Measurements from ENCODE around the gene MIPEP.

The MIPEP gene

DNA sequence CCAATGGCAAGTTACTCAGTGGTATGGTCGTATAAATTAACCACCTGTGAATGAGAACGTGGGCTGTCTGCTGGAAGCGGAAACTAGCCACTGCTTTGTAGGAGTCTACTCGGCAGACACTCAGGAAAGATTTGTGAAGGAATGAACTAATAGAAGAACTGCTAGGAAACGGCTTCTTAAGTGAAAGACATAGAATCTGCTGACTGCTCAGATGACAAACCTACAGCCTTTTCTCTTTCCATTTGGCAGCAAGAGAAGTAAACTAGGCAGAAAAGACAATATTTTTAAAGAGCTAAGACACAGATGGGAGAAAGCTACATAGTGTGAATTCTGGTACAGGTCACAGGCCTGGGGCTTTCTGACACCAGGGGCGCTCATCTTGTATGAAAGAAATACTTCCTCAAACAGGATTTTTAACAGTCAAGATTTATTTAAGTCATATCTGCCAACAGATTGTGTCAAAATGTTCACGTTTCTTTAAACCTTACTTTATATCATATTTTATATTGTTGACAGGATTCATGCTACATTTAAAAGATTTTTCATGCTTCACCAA, 78.4 kb downstream of the MIPEP start:
- no peak for DNase-seq (ENCODE audit: low read depth in 2 of 2)

DNA sequence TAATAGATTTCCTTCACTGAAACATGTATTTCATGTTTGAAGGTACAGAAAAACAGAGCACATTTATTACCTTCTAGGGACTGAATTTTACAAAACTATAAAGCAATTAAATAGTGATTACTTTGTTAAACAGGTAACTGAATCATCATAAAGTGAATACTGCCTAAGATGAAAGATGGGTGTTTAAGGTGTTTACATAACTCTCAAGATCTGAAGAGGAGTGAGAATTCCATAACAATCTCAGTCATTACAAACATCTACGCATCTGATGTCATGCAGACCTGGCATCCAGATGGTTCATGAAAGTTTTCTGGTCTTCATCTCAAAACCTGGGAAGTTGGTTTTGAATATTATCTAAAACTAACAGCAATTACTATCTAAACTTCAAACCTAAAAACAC, 80.4 kb downstream of the MIPEP start:
- DNase-seq (ENCODE audit: low read depth in 2 of 2): no peak

DNA sequence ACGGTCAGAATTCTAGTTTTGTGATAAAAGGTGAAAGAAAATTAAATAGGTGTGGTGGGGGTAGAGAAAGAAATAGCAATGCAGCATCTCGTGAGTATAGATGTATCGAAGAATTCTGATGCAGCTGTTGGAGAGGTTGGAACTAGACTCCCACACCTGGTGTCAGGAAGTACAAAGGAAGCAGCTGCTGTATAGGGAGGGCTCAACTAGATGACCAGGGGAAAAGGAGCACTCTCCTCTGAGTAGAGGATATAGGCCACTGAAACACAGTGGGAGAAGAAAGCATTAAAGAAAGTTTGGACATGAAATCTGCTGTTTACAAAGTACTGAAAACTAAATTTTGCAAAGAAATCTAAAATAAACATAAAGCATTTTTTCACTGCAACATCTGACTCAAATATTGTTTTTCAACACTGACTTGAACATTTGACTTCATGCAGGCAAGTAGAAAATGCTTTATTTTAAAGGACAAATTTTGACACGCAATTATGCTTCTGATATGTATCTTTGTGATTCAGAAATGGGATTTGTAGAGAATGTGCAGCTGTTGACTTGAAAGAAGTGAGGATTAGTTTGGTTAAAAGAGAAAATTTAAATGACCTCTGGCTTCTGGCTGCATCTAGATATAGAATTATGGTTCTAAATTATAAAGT, 82.2 kb downstream of the MIPEP start:
- DNase-seq (ENCODE audit: low read depth in 2 of 2): no peak

DNA sequence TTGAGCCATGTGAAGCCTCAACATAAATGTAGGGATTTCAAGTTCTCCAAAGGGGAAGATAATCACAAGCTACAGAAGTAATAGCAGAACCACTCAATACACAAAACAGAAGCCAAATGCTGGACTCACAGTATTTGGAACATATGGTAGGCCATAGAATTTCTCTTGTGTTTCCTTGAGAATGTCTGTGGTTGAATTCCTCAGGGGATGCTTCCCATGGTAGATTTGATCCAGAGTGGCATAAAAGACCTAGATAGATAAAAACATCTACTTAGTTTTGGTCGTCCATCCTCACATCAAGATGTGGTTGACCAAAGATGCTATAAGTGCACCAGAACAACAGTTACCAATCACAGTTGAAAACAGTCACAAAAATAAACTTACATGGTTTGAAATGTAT, 83.4 kb downstream of the MIPEP start:
- no peak for DNase-seq (ENCODE audit: low read depth in 2 of 2)

DNA sequence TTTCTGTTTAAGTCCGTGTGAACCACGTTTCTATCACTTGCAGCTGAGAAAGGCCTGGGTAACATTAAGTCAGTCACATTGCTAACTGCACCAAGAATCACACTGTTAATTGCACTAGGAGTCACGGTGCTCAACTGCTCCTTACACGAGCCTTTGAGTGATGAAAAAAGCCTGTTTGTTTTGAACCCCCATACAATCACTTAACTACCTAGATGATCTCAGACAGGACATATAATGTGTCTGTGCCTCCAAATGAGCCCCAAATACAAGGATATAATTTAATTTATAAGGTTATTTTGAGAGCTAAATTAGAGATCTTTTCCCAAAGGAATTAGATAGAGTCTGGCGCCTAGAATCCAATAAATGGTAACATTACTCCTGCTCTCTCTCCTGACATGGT, 84.1 kb downstream of the MIPEP start:
- no peak for DNase-seq (ENCODE audit: low read depth in 2 of 2)

DNA sequence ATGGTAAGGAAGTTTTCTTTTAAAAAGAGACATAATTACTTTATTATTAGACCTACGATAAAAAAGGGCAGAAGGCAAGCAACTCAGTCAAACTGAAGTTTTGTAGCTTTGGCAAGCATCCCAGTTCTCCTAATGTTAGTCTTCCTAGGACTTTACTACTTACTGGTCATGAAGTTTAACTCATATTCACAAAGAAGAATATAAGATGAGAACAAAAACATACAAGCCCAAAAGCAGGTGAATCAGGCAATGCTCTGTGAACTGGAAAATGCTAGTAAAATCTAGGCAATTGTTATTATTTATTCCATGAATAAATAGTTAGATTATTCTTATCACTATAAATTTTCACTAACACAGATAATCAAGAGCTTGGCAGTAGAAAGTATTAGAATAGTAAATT, 85.0 kb downstream of the MIPEP start:
- no peak for DNase-seq (ENCODE audit: low read depth in 2 of 2)

DNA sequence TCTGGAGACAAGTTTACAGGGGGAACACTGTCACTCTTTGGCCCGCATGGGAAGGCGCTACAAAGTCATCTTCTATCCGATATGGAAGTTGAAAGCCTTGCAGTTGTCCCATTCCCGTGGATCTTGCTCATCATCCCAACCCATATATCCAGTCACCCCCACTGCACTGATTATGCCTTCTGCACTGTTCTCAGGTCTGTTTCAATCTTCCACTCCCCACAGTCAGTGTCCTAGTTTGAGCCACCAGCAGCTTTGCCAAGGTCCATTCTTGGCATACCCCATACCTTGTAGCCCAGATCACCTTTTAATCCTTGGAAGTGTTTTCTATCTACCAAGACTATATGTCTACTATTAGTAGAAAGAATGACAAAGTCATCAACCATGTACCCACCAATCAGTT, 88.1 kb downstream of the MIPEP start:
- DNase-seq (ENCODE audit: low read depth in 2 of 2): no peak

DNA sequence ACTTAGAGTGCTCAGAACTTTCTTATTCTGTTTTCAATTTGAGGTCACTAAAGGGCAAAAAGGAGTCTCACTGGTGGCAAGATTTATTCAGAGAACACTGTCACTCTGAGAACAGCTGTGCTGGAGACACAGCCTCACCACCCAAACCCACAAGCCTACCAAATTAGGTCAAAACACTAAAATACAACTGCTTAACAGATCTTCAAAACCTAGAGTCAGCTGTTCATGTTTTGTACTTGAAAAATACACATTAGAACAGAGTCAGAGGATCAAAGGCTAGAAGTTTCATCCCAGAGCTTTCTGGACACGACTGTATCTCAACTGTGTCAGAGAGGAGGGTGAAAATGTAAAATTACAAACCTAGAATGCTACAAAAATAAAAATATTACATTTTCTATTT, 89.3 kb downstream of the MIPEP start:
- no peak for DNase-seq (ENCODE audit: low read depth in 2 of 2)

DNA sequence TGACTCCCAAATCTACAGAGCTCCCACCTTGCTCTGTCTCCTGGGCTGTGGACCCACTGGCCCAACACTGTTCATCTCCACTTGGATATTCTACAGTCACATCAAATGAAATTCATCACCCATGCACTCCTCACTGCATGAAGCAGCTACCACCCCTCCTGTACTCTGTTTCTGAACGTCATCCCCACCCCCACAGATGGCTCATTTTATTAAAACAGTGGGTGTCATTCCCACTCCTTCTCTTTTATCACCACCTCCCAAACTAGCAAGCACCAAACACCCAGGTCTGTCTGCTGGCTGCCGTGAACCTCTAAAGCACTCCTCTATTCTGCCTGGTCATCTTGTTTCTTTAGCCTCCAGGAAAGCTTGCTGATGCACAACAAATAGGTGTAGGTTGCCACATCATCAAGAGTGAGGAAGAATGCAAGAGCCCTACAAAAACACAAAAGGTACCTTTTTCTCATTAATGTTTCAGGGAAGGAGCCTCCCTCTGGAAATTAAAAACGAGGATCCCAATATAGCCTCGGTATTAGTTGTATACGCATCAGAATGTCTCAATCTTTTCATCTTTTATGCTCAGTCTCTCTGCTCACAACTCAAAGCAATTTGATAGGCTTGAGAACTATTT, 91.8 kb downstream of the MIPEP start:
- DNase-seq (ENCODE audit: low read depth in 2 of 2): no peak

DNA sequence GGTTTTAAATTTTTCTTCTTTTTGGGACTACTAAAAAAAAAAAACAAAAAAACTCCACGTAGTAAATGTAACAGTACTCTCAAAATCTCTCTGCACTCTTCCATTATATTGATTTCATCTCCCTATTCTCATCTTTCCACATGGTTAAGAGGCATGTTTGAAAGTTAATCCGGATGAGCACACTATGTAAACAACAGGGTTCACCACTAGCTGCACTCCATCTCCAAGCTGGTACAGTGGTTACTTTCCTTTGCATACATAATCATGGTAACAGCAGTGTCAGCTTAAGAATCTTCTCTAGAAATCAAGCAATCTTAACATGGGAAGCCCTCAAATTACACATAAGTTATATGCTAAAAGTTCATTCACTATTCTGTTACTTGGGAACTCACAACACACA, 92.6 kb downstream of the MIPEP start:
- DNase-seq (ENCODE audit: low read depth in 2 of 2): no peak

DNA sequence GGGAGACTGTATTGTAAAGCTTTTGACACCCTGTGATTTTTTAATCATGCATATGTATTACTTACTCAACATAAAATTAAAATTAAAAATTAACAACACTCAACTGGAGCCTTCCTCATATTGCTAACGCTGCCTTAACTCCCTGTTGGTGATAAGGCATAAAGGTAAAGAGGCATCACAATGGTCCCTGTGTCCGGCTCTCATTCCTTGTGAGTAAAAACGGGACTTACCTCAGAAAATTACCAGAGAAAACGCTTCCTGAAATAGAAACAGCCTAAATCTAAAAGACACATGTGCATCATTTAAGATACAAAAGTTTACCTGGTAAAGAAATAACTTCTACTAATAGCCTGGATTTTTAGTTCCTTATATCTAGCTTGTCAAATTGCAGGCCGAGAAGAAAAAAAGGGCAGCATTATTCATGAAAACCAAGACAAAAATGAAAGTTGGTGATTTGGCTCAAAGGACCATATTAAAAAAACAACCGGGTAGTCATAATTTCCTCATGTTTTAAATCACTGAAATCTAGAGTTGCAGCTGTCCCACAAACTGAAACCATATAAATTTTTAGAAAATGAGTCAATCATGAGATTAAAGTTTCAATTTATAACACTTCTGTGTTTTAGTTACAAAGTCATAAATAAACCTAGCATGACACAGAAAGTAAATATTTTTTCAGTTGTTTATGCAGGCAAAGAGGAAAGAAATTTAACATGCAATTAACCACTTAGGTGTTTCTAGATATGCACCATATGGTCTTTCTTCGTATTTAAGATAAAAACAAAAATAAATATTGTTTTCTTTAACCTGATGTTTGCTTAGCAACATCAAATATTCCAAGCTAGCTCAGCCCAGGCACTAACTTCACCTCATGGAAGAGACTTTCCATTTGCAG, 94.7 kb downstream of the MIPEP start:
- no peak for DNase-seq (ENCODE audit: low read depth in 2 of 2)

DNA sequence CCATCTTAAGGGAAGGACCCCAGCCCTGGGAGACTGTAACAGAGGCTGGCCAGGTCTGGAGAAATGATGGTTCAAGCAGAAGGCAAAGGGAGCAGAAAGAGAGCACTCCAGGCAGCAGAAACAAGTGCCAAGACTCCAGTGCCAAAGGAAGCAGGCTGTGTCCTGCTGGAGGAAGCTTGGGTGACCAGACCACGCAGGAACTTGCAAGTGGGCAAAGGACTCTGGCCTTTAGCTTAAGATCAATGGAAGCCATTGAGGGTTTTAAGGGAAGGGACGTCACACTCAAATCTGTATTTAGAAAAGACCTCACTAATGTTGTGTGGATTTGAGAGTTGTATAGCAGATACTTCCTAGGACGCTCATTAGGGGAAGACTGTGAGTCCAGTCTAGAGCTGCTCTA, 95.5 kb downstream of the MIPEP start:
- DNase-seq (ENCODE audit: low read depth in 2 of 2): no peak

DNA sequence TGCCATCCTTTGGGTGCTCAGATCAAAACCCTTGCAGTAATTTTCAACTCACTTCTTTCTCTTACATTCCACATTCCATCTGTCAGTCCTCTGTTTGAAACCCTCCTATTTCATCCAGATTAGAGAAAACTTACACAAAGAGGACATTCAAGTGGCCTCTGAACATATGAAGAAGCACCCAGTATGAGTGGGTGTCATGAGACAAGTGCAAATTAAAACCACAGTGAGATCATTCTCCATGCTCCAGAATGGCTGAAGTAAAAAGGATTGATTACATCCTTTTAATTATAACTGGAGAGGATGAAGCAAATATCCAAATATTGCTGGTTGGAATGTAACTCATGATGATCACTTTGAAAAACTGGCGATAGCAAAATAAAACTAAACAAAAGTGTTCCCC, 96.5 kb downstream of the MIPEP start:
- no peak for DNase-seq (ENCODE audit: low read depth in 2 of 2)

DNA sequence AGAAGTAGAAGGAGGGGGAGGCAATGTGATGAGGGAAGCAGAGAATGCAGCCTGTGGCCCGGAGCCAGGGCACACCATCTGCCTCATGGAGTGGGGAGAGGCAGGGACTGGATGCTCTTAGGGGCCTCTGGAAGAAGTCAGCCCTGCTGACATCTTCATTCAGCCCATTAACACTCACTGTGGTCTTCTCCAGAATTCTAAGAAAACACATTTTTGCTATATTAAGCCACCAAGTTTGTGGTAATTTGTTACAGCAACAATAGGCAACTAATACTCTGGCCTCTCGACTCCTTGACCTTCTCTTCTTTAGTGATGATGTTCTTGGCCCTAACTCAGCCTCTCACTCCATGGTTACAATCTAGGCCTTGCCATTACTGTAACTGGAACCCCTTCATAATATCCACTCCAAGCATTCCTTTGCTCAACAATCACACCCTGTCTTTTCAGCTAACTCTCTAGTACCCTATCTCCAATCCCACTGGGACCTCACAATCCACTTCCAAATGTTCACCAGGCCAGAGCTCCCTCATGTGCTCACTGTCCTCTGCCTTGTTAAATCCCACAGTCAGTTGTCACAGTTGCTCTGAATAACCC, 98.5 kb downstream of the MIPEP start:
- DNase-seq (ENCODE audit: low read depth in 2 of 2): no peak

DNA sequence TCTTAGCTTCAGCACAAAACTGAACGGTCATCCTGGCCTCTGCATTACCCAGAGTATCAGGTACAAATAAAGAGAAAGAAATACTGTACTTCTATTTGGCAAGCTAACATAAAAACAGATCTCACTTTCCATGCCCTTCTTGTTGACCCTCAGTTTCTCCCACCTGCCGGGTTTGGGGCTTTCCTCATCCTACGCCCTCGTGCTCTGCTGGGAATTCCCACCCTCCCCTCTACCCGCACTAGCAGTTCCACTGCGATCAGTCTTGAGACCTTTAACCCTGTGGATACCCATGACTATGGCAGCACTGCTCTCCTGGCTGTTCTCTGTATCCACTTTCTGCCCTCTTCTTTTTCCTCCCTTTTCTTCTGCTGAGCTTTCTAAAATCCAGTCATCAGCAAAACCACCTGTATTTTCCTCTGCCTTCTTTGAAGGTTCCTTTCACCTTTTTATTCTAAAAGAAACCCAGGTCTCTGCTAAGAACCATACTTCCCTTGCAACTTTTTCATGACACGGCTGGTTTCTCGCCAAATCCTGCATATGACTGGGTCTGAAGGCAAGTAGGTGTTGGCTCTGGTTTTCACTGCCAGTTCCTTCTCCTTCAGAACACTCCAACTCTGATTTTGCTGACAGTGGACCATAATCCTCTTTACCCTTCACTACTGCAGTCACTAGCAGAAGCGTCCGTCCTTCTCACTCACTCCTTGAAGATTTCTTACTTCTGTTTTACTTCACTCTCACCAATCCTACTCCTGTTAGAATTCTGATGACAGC, 99.4 kb downstream of the MIPEP start:
- DNase-seq (ENCODE audit: low read depth in 2 of 2): no peak

DNA sequence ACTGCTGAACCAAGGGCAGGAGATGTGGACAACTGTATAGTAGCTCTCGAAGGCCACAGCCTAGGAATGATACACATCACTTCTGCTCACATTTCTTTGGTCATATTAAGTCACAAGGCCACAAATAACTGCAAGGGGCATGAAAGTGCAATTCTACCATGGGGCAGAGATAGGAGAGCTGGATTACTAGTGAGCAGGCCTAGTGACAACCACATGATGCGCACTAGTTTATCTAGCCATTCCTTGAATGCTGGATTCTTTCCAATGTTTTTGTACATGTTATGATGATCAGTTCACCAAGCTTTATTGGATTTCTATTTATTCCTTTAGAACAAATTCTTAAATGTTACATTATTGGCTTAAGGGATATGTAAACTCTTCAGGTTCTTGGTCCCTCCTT, 100.7 kb downstream of the MIPEP start:
- no peak for DNase-seq (ENCODE audit: low read depth in 2 of 2)

DNA sequence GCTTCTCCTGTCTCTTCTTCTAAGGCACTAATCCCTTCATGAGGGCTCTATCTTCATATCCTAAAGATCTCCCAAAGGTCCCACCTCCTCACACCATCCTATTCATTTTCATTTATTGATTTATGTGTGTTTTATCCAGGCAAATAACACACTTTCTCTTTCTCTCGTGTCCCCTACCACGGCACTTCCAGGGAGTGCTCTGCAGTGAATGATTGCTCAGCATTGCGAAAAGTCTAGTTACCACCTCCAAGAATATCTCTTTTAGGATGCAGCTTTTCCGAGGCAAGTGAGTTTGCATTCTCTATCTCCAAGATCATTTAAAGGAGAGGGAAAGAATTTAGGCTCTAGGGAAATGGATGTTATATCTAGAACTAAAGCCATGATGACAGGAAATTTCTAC, 101.7 kb downstream of the MIPEP start:
- DNase-seq (ENCODE audit: low read depth in 2 of 2): no peak

DNA sequence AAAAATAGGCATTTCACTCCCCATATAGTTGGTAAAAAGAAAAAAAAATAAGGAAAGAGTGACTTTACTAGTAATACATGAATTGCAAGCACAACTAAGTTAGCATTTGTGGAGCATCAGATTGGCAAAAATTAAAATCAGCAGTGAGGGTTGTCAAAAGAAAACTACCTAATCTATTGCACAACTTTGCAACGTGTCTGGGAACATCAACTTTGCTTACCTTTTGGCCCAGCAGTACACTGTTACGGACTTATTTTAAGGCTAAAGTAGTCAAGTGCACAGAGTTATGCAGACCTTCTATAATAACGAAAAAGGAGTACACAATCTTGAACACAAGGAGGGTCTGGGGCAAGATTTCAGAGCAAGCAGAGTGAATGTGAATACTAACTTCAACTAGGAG, 102.6 kb downstream of the MIPEP start:
- DNase-seq (ENCODE audit: low read depth in 2 of 2): no peak

DNA sequence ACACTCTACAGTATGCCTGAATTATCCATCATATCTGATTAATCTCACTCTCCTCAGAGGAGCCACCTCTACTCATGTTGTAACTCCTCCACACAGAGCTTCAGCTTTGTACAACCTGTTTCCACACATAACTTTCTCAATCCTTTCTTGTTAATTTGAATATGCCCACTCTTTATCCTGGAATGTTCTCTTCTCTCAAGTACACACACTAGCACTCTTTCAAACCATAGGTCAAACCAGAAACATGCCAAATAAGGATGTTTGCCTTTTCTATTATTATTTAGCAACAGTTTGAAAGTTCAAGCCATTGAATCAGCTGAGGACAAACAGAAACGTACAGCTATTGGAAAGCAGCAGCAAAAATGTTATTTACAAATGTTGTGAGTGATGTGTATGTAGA, 110.3 kb downstream of the MIPEP start:
- no peak for DNase-seq (ENCODE audit: low read depth in 2 of 2)

DNA sequence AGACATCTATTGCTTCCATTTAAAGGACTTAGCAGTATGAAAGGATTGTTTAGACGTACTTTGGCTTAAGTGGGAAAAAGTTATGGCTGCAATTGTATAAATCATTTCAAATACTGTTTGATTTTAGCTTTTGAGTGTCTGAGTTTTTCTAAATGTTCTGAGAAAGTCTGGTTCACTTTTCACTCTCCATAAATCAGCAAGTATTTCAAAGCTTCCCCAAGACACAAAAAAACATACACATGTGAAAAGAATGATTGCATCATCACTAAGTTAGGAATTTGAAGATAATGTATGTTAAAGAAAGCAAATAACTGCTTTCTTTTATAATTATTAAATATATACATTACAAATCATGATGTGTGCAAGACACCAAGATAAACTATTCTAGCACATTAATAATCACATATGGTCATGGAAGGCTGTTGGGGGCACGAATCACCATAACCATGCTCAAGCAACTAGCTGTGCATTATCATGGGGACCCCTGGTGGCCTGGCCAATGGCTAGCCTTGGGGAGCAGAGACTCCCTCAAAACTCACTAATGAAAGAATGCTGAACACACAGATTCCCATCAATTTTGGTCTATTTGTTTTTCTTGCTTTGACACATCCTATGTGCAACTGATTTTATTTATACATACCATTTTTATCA, 111.1 kb downstream of the MIPEP start:
- no peak for DNase-seq (ENCODE audit: low read depth in 2 of 2)

DNA sequence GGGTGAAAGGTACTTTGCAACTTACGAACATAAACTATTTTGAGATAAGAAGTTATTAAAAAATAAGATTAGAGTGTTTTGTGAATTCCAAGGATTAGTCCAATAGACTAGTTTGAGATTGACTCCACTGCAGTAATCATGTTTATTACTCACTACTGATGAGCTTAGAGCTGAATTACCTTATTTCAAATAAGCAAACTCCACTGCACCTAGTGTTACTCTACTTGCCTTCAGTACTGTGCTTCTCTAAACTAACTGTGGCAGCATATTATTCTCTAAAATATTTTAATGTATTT, 111.7 kb downstream of the MIPEP start:
- no peak for DNase-seq (ENCODE audit: low read depth in 2 of 2)

All from stimulated activated CD4-positive, alpha-beta T cell treated with anti-CD3 and anti-CD28 coated beads, Interleukin-15, amount 100 ng/mL, for 48 hours (primary cell).